NB4 (cell line): Measurements from ENCODE around the gene NAPA.

ENCODE experiments used
- CTCF ChIP-seq: IDR thresholded peaks from one replicate; pipeline ENCODE4 v1.5.1; 2012; ENCODE audit warnings: low read depth, low read length
- MAX ChIP-seq: IDR thresholded peaks from 2 replicates; pipeline ENCODE4 v1.6.1; 2011; ENCODE audit warnings: low read depth, low read length
- MYC ChIP-seq: IDR thresholded peaks from 2 replicates; pipeline ENCODE4 v1.6.1; 2011; ENCODE audit warnings: low read depth, low read length
- POLR2A ChIP-seq: IDR thresholded peaks from 2 replicates; pipeline ENCODE4 v1.6.1; 2011; ENCODE audit warnings: mild to moderate bottlenecking; ENCODE audit not compliant: insufficient read length; ENCODE audit errors: extremely low read depth

GRCh38 chr19:47505506-47505905 lies 9.4 kb downstream of the NAPA start:
- no peak for TF ChIP-seq CTCF
- TF ChIP-seq POLR2A, result no peak
- no peak for TF ChIP-seq MYC
- TF ChIP-seq MAX, result no peak
